Measurements from ENCODE around the gene ABCC11.

ABCC11 gene

GRCh38 chr16:48164907-48165715, 82.2 kb downstream of the ABCC11 start:
- H2AK5ac ChIP-seq (ENCODE audit: low read depth, low read length): no peak overlapping the region
- no peak overlapping the region for H2BK120ac ChIP-seq (ENCODE audit: low read depth, low read length)
- no peak overlapping the region for H3K4ac ChIP-seq (ENCODE audit: low read length)
- H3K36me3 ChIP-seq (replicated peaks in 1 of 2; ENCODE audit: control insufficient read depth in 2 of 2, insufficient read depth in 2 of 2, low read length in 2 of 2): no peaks in the 10 kb centered on the region
- WGBS, 2 donors (ENCODE audit: extremely low coverage in 2 of 2, insufficient read length in 2 of 2, insufficient replicate concordance in 1 of 2): no CpG with 5 or more reads among the region's 16 CpGs
- H3K4me3 ChIP-seq (ENCODE audit: low read length in 2 of 2): no peak overlapping the region
- no peak overlapping the region for H2BK5ac ChIP-seq (ENCODE audit: low read length)
- H3K79me1 ChIP-seq (ENCODE audit: low read depth, low read length): no peaks in the 10 kb centered on the region
- peaks cover 0 to 4% of the 10 kb centered on the region in 2 donors for H3K4me1 ChIP-seq (ENCODE audit: control insufficient read depth in 2 of 2, insufficient read depth in 1 of 2, low read depth in 1 of 2, low read length in 2 of 2)
- no peak overlapping the region for H3K4me2 ChIP-seq (ENCODE audit: insufficient read depth, low read length, poor library complexity, severe bottlenecking)
- no peak overlapping the region for H3K23ac ChIP-seq (ENCODE audit: low read depth, low read length, poor library complexity)
- H4K8ac ChIP-seq (ENCODE audit: low read depth, low read length): no peak overlapping the region
- H3K9ac ChIP-seq (ENCODE audit: low read depth, low read length, poor library complexity): no peak overlapping the region
- no peak overlapping the region for H3K27ac ChIP-seq (replicated peaks; ENCODE audit: low read length)
- DNase-seq (ENCODE audit: low spot score): peak; percentile 77
- no peak overlapping the region for H4K91ac ChIP-seq (ENCODE audit: low read depth, low read length, poor library complexity)
- no peak overlapping the region for H3K14ac ChIP-seq (ENCODE audit: low read length)
- H2AFZ ChIP-seq (ENCODE audit: low read length): peak overlapping the region; percentile 82
- H2BK12ac ChIP-seq (ENCODE audit: low read length): no peak overlapping the region
- H2BK15ac ChIP-seq (ENCODE audit: low read length): no peak overlapping the region
- H3K27me3 ChIP-seq (ENCODE audit: control insufficient read depth in 3 of 3, insufficient read depth in 3 of 3, low read depth in 1 of 3, low read length in 3 of 3): no peaks in the 10 kb centered on the region
- H3K9me3 ChIP-seq (replicated peaks in 1 of 2; ENCODE audit: control insufficient read depth in 2 of 2, insufficient read depth in 1 of 2, low read depth in 1 of 2, low read length in 2 of 2): no peaks in the 10 kb centered on the region
- no peak overlapping the region for H3K18ac ChIP-seq (ENCODE audit: low read length)

- Histone ChIP-seq H3K27ac (replicated peaks; ENCODE audit: low read length) (no peak overlapping the region), H2BK5ac (ENCODE audit: low read length) (no peak overlapping the region), H2AK5ac (ENCODE audit: low read depth, low read length) (no peak overlapping the region), H3K9me3 (replicated peaks in 1 of 2; ENCODE audit: control insufficient read depth in 2 of 2, insufficient read depth in 1 of 2, low read depth in 1 of 2, low read length in 2 of 2) (no peaks in the 10 kb centered on the region), H3K4me2 (ENCODE audit: insufficient read depth, low read length, poor library complexity, severe bottlenecking) (no peak overlapping the region), H4K8ac (ENCODE audit: low read depth, low read length) (no peak overlapping the region), H3K27me3 (ENCODE audit: control insufficient read depth in 3 of 3, insufficient read depth in 3 of 3, low read depth in 1 of 3, low read length in 3 of 3) (no peaks in the 10 kb centered on the region), H3K18ac (ENCODE audit: low read length) (peak overlapping the region; percentile 22), H2AFZ (ENCODE audit: low read length) (no peak overlapping the region), H2BK12ac (ENCODE audit: low read length) (no peak overlapping the region), H3K9ac (ENCODE audit: low read depth, low read length, poor library complexity) (no peak overlapping the region), H4K91ac (ENCODE audit: low read depth, low read length, poor library complexity) (no peak overlapping the region), H3K4me3 (ENCODE audit: low read length in 2 of 2) (no peak overlapping the region), H3K79me1 (ENCODE audit: low read depth, low read length) (no peaks in the 10 kb centered on the region), H3K4me1 (ENCODE audit: control insufficient read depth in 2 of 2, insufficient read depth in 1 of 2, low read depth in 1 of 2, low read length in 2 of 2) (peaks cover 0 to 4% of the 10 kb centered on the region in 2 donors), H3K4ac (ENCODE audit: low read length) (no peak overlapping the region), H3K23ac (ENCODE audit: low read depth, low read length, poor library complexity) (no peak overlapping the region), H2BK120ac (ENCODE audit: low read depth, low read length) (no peak overlapping the region), H3K36me3 (replicated peaks in 1 of 2; ENCODE audit: control insufficient read depth in 2 of 2, insufficient read depth in 2 of 2, low read length in 2 of 2) (no peaks in the 10 kb centered on the region), H3K14ac (ENCODE audit: low read length) (no peak overlapping the region), H2BK15ac (ENCODE audit: low read length) (no peak overlapping the region)
- DNase-seq (ENCODE audit: low spot score): no peak
- no CpG with 5 or more reads among the region's 9 CpGs for WGBS, 2 donors (ENCODE audit: extremely low coverage in 2 of 2, insufficient read length in 2 of 2, insufficient replicate concordance in 1 of 2)
These were observed 84.4 kb downstream of the ABCC11 start for GRCh38 chr16:48162839-48163410.

- Histone ChIP-seq H3K4me3 (ENCODE audit: low read length in 2 of 2) (no peak overlapping the region), H3K23ac (ENCODE audit: low read depth, low read length, poor library complexity) (no peak overlapping the region), H2BK120ac (ENCODE audit: low read depth, low read length) (no peak overlapping the region), H3K36me3 (replicated peaks in 1 of 2; ENCODE audit: control insufficient read depth in 2 of 2, insufficient read depth in 2 of 2, low read length in 2 of 2) (no peaks in the 10 kb centered on the region), H3K18ac (ENCODE audit: low read length) (no peak overlapping the region), H3K4me1 (ENCODE audit: control insufficient read depth in 2 of 2, insufficient read depth in 1 of 2, low read depth in 1 of 2, low read length in 2 of 2) (peaks cover 0 to 4% of the 10 kb centered on the region in 2 donors), H2BK5ac (ENCODE audit: low read length) (no peak overlapping the region), H3K79me1 (ENCODE audit: low read depth, low read length) (no peaks in the 10 kb centered on the region), H3K9me3 (replicated peaks in 1 of 2; ENCODE audit: control insufficient read depth in 2 of 2, insufficient read depth in 1 of 2, low read depth in 1 of 2, low read length in 2 of 2) (no peaks in the 10 kb centered on the region), H2BK12ac (ENCODE audit: low read length) (no peak overlapping the region), H3K4ac (ENCODE audit: low read length) (no peak overlapping the region), H3K27ac (replicated peaks; ENCODE audit: low read length) (no peak overlapping the region), H3K14ac (ENCODE audit: low read length) (no peak overlapping the region), H3K9ac (ENCODE audit: low read depth, low read length, poor library complexity) (no peak overlapping the region), H2AFZ (ENCODE audit: low read length) (no peak overlapping the region), H2AK5ac (ENCODE audit: low read depth, low read length) (no peak overlapping the region), H2BK15ac (ENCODE audit: low read length) (no peak overlapping the region), H4K8ac (ENCODE audit: low read depth, low read length) (no peak overlapping the region), H4K91ac (ENCODE audit: low read depth, low read length, poor library complexity) (no peak overlapping the region), H3K4me2 (ENCODE audit: insufficient read depth, low read length, poor library complexity, severe bottlenecking) (no peak overlapping the region), H3K27me3 (ENCODE audit: control insufficient read depth in 3 of 3, insufficient read depth in 3 of 3, low read depth in 1 of 3, low read length in 3 of 3) (no peaks in the 10 kb centered on the region)
- WGBS, 2 donors (ENCODE audit: extremely low coverage in 2 of 2, insufficient read length in 2 of 2, insufficient replicate concordance in 1 of 2): no CpG with 5 or more reads among the region's 4 CpGs
- DNase-seq (ENCODE audit: low spot score): no peak
These were observed 85.4 kb downstream of the ABCC11 start for GRCh38 chr16:48161906-48162305.

- no peak overlapping the region for H3K27ac ChIP-seq (replicated peaks; ENCODE audit: low read length)
- H3K4me3 ChIP-seq (ENCODE audit: low read length in 2 of 2): no peak overlapping the region
- H2AK5ac ChIP-seq (ENCODE audit: low read depth, low read length): no peak overlapping the region
- no peaks in the 10 kb centered on the region for H3K9me3 ChIP-seq (replicated peaks in 1 of 2; ENCODE audit: control insufficient read depth in 2 of 2, insufficient read depth in 1 of 2, low read depth in 1 of 2, low read length in 2 of 2)
- H3K23ac ChIP-seq (ENCODE audit: low read depth, low read length, poor library complexity): no peak overlapping the region
- H3K79me1 ChIP-seq (ENCODE audit: low read depth, low read length): no peaks in the 10 kb centered on the region
- H3K14ac ChIP-seq (ENCODE audit: low read length): no peak overlapping the region
- H3K4me1 ChIP-seq (ENCODE audit: control insufficient read depth in 2 of 2, insufficient read depth in 1 of 2, low read depth in 1 of 2, low read length in 2 of 2): peaks cover 0 to 4% of the 10 kb centered on the region in 2 donors
- no peak overlapping the region for H3K9ac ChIP-seq (ENCODE audit: low read depth, low read length, poor library complexity)
- H3K27me3 ChIP-seq (ENCODE audit: control insufficient read depth in 3 of 3, insufficient read depth in 3 of 3, low read depth in 1 of 3, low read length in 3 of 3): peaks cover 0 to 4% (median 0%) of the 10 kb centered on the region in 3 experiments
- WGBS, 2 donors (ENCODE audit: extremely low coverage in 2 of 2, insufficient read length in 2 of 2, insufficient replicate concordance in 1 of 2): no CpG with 5 or more reads among the region's 6 CpGs
- no peak overlapping the region for H2BK120ac ChIP-seq (ENCODE audit: low read depth, low read length)
- no peak overlapping the region for H3K18ac ChIP-seq (ENCODE audit: low read length)
- H4K8ac ChIP-seq (ENCODE audit: low read depth, low read length): no peak overlapping the region
- no peak overlapping the region for H3K4me2 ChIP-seq (ENCODE audit: insufficient read depth, low read length, poor library complexity, severe bottlenecking)
- no peaks in the 10 kb centered on the region for H3K36me3 ChIP-seq (replicated peaks in 1 of 2; ENCODE audit: control insufficient read depth in 2 of 2, insufficient read depth in 2 of 2, low read length in 2 of 2)
- no peak overlapping the region for H2BK12ac ChIP-seq (ENCODE audit: low read length)
- H2AFZ ChIP-seq (ENCODE audit: low read length): no peak overlapping the region
- H2BK5ac ChIP-seq (ENCODE audit: low read length): no peak overlapping the region
- H2BK15ac ChIP-seq (ENCODE audit: low read length): no peak overlapping the region
- DNase-seq (ENCODE audit: low spot score): no peak
- no peak overlapping the region for H4K91ac ChIP-seq (ENCODE audit: low read depth, low read length, poor library complexity)
- H3K4ac ChIP-seq (ENCODE audit: low read length): no peak overlapping the region
These were observed 86.8 kb downstream of the ABCC11 start for GRCh38 chr16:48160575-48160974.
